Forelimb muscle (tissue), 1 donor: Measurements from ENCODE around the gene NALCN. TPM values are rescaled to one million over a fixed set of nuclear protein-coding genes. Genes with fewer than 3 reads are reported as not detected.

Experiments used
- DNase-seq: peaks from one replicate; pipeline ENCODE4 v3.0.0-alpha.2; 2013; ENCODE audit warnings: low read depth
- polyA plus RNA-seq: library from polyadenylated mRNA; unstranded; fragments of 120-200 nt; gene quantifications from one replicate; pipeline ENCODE4 v1.2.1, GENCODE V29; 2013; ENCODE audit not compliant: insufficient read length

NALCN gene
- polyA plus RNA-seq, 1 donor, result 0.18 TPM

GRCh38 chr13:101415358-101416174 lies 742 bp downstream of the NALCN start:
- no peak for DNase-seq

DNA sequence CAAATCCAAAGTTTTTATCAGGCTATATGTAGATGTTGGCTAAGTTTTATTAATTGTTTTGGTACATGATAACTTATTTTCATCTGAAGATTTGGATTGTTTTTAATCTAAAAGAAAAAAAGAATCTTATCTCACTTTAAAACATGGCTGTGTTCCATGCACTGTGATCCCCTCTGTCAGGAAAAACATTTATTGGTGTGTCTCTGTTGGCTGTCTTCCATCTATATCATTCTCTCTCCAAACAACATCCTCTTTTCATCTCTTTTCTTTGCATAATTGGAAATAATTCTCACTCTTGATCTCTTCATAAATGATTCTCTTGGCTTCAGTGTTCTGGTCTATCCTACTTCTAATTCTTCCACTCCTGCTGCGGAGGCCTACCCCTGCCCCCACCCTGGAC lies 4.2 kb downstream of the NALCN start:
- DNase-seq, result no peak

GRCh38 chr13:101408992-101409656 lies 7.2 kb downstream of the NALCN start:
- DNase-seq, result no peak

DNA sequence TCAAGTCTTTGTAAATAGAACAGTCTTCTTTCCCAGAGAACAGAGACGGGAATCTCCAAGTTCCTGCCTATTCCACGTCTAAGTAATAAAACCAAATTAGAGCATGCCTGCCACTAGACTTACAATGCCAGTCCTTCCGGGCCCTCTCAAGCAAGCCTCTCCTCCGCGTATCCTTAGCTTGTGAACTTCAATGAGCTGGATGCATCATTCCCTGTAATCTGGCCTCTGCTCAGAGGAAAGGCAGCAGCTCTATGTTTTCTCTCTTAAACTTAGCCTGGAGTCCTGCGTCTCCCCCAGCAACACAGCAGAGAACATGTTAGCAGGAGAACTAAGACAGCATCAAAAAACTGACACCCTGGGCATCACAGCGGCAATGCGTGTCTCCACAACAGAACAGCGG lies 8.2 kb downstream of the NALCN start:
- no peak for DNase-seq

DNA sequence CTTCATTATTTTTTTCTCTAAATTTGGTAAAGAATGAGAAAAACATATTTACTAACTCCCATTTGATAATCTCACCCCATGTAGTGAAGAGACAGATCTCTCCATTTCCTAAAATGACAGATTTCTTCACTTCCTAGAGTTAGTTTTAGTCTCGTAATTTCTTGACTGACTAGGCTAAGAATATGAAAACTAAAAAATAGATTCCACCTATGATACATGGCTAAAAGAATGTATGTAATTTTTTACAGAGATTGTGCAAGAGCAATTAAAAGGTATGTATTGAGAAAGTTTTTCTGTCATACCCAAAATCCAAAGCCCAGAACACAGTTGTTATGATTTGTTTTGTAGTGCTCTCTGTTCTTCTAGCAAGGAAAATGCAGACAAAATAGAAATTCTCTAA lies 9.5 kb downstream of the NALCN start:
- no peak for DNase-seq

GRCh38 chr13:101401196-101401595 lies 15.1 kb downstream of the NALCN start:
- DNase-seq, result no peak

DNA sequence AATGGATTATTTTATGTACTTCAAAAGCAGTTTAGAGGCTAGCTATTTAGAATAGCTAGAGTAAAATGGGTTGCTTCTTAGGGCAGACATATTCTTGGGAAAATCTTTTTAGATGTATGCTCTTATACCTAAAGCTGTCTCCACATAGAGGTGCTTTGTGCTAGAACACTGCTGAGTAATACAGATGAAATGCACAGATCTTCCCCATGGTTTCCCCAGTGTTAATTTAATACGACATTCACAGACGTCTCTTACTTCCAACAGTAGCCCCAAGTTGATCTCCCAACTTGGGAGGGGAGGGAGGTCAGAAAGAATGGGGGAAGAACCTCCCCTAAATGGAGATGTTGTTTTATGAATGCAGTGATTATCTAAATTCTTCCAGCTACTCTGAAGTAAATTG lies 16.9 kb downstream of the NALCN start:
- no peak for DNase-seq

- DNase-seq, result no peak
Observed at GRCh38 chr13:101398920-101399319, 17.4 kb downstream of the NALCN start.

GRCh38 chr13:101398191-101398590 lies 18.1 kb downstream of the NALCN start:
- DNase-seq, result no peak

GRCh38 chr13:101397742-101398141 lies 18.6 kb downstream of the NALCN start:
- DNase-seq, result no peak

GRCh38 chr13:101394605-101395004 lies 21.7 kb downstream of the NALCN start:
- no peak for DNase-seq

- no peak for DNase-seq
Observed at GRCh38 chr13:101393140-101393539, 23.2 kb downstream of the NALCN start.

DNA sequence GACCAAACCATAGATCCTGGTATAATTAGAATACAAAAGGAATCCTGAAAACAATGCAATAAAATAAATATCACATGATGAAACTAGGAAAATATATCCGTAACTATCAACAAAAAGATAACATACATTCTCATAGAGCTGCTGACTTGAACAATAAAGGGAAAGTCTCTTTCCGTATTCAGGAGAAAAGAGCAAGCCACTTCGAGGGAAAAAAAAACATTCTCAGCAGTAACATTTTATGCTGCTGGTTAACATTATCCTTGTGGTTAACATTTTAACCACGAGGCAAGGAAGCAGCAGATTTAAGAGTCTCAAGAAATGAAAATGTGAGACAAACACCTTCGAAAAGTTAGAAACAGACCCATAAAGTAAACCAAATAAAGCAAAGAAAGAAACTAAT lies 25.8 kb downstream of the NALCN start:
- no peak for DNase-seq

DNA sequence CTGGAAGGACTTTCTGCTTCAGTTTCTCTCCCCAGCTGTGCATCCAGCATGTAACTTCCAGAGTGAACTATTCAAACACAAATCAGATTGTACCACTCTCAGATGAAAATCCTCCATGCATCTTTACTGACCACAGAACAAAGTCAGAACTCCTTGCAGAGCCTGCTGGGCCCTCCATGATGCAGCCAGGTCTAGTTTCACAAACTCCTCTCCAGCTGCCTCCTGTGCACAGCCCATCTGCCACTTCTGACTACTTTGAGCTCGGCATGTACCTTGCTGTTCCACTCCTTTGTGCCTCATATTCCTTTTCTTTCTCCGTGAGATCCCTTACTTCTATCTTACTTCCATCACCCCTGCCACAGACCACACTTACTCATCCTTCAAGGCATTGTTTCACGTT lies 31.4 kb downstream of the NALCN start:
- no peak for DNase-seq

DNA sequence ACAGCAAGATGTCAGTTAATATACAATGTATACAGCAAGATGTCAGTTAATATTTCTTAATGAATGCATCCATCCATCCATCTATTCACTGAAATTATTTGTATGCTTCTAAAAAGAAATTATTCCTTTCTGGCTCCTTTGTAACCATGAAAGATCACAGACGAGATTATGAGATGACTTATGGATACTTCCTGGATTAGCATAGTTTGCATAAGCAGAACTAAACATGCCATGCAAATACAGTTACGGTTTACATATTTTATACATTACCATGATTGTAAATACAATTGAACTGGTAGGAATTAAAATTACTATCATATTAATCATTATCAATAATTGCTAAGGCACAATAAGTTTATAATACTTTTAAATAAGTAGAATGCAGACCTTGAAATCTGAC lies 32.7 kb downstream of the NALCN start:
- DNase-seq, result no peak

DNA sequence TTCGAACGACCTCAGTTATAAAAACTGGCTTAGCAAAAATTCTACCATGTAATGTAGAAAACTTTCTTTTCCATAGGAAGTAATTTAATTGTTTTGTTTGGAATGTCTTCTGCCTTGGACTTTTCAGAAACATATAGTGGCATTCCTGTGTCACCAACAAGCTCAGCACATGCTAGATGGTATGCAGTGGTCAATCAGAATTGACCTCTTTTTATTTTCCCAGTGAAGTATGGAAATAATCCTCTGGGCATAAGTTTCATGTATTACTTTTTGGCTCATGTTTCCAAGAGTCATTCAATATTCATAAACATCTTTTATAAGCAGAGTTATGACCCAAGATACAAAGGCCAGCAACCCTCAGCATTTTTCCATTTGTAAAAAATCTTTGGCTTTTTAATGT lies 33.6 kb downstream of the NALCN start:
- DNase-seq, result no peak

- DNase-seq, result no peak
Observed at GRCh38 chr13:101382086-101382485, 34.2 kb downstream of the NALCN start.

DNA sequence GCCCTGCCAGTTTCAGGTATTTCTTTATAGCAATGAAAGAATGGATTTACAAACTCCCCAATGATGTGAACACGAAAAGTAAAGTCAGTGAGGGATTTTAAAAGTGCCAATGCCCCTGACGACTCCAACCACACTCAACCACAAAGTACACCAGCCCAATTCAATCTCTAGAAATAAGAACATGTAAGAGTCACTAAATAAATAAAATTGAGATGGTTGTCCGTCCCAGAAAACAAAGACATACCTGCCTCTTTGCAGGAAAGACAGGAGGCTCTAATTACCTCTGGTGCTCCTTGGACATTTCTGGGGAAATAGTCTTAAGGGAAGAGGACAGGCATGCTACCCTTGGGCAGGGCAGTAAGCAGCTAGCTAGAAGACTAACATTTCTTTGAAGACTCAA lies 55.8 kb downstream of the NALCN start:
- DNase-seq, result no peak

DNA sequence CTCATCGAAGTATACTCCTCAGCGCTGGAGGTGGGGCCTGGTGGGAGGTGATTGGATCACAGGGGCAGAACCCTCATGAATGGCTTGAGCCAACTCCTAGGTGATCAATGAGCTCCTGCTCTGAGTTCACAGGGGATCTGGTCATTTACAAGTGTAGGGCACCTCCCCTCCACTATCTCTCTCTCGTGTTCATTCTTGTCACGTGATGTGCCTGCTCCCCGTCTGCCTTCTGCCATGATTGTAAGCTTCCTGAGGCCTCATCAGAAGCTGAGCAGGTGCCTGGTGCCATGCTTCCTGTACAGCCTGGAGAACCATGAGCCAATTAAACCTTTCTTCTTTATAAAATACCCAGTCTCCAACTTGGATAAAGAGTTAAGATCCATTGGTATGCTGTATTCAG lies 61.4 kb downstream of the NALCN start:
- no peak for DNase-seq

DNA sequence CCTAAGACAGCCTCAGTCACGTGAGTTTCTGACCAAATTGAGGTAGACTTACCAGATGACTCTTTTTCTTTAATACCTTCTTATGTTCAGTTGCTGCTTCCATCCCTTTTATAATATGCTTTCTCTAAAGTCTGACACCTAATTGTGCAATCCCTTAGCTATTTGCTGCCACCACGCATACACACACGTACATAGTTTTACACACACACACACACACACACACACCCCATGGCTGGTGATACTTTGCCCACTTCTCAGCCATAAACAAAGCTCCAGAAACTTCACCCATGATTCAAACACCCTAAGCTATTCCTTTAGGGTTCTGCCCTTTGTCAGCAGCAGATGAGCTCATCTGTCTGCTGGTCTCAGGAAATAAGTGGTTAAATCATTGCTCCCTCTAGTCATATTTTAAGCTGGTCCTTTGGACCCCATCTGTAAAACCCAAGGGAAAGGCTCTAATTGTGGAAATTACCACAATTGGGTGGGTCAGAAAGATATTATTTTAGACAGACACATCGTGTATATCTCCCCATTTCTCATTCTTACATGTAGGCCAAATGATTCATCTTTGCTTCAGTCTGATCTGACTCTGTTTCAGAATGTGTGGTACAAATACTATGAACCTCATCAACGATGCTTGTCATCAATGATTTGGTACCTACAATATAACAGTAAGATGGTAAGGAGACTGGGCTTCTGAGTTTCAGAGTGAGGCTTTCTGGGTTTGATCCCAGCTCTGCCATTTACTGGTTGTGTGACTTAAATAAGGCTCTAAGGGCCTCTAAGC lies 69.2 kb downstream of the NALCN start:
- no peak for DNase-seq

DNA sequence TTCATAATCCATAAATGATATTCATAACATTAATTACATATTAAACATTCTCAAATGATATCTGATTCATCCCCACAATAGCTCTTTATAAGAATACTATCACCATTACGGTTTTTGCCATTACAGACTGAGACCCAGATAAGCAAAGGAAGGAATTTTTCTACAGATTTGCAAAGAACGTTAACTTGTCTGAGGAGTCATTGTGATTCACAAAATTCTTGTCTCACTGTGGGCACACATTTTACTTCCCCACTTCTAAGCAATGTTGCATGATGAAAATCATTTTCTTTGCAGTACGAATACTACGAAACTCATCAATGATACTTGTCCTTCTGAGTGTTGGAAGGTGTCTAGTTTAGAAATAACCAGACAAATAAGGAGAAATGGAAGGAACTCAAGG lies 70.1 kb downstream of the NALCN start:
- DNase-seq, result no peak

GRCh38 chr13:101343128-101343787 lies 73.0 kb downstream of the NALCN start:
- DNase-seq, result no peak
